H1 (cell line): ENCODE measurements around the gene CLDN6. TPM values are rescaled to one million over a fixed set of nuclear protein-coding genes. Genes with fewer than 3 reads are reported as not detected.
A peak's percentile ranks its signal among the peaks of the same experiment; 100 is the strongest.

Experiments used
- CTCF ChIA-PET: fragments of 300-600 bp; sonication (Branson Sonifier 250); formaldehyde crosslinking; loops from one replicate; lab custom pipeline; 2021; ENCODE audit not compliant: partially characterized antibody; lab: Charles Lee
- POLR2A ChIA-PET: fragments of 300-600 bp; sonication (Branson Sonifier 250); formaldehyde crosslinking; loops from one replicate; lab custom pipeline; 2021; ENCODE audit warnings: inconsistent platforms; ENCODE audit not compliant: partially characterized antibody; lab: Charles Lee
- DNase-seq, 2 experiments: peaks; one replicate each; pipeline versions ENCODE4 v3.0.0 to v3.0.0-alpha.2; 2010 to 2022; ENCODE audit warnings: low spot score in 2 of 2, low read depth in 1 of 2, mixed read lengths in 1 of 2
- FAIRE-seq: peaks from 2 replicates; lab custom pipeline; 2011; peaks lifted over from hg19 to GRCh38; lab: Jason Lieb, UNC
- H2AFZ ChIP-seq: 2 replicates; pipeline ENCODE4 v1.8.1; 2012; ENCODE audit warnings: low read length, inconsistent platforms
- H2AK5ac ChIP-seq: 2 replicates; pipeline ENCODE4 v1.6.1; 2013; ENCODE audit warnings: low read depth, low read length
- H2BK120ac ChIP-seq: replicated peaks from 2 replicates; pipeline ENCODE3; 2013; ENCODE audit warnings: low read depth, low read length, inconsistent platforms
- H2BK12ac ChIP-seq: 2 replicates; pipeline ENCODE4 v1.6.1; 2013; ENCODE audit warnings: low read depth, low read length
- H2BK15ac ChIP-seq: 2 replicates; pipeline ENCODE4 v1.6.1; 2013; ENCODE audit warnings: low read length
- H2BK20ac ChIP-seq: 2 replicates; pipeline ENCODE4 v1.6.1; 2013; ENCODE audit warnings: low read length
- H2BK5ac ChIP-seq: 2 replicates; pipeline ENCODE4 v1.6.1; 2013; ENCODE audit warnings: low read depth, low read length
- H3K14ac ChIP-seq: 2 replicates; pipeline ENCODE4 v1.6.1; 2013; ENCODE audit warnings: inconsistent platforms; ENCODE audit not compliant: insufficient read length
- H3K18ac ChIP-seq: 2 replicates; pipeline ENCODE4 v1.6.1; 2013; ENCODE audit warnings: low read length; ENCODE audit errors: extremely low read depth
- H3K23ac ChIP-seq: 2 replicates; pipeline ENCODE4 v1.6.1; 2013; ENCODE audit warnings: inconsistent platforms; ENCODE audit not compliant: insufficient read length
- H3K23me2 ChIP-seq: 2 replicates; pipeline ENCODE4 v1.6.1; 2013; ENCODE audit warnings: low read depth, low read length
- H3K27ac ChIP-seq: 2 replicates; pipeline ENCODE4 v1.6.1; 2011; ENCODE audit warnings: low read depth, low read length, inconsistent platforms
- H3K27me3 ChIP-seq, 4 experiments: replicated peaks in 1 of 4; 1 replicate in 1 of 4; 2 replicates in 3 of 4; pipeline versions ENCODE4 v1.6.1 to v1.8.1; 2011 to 2013; ENCODE audit warnings: low read length in 3 of 4, mild to moderate bottlenecking in 3 of 4, inconsistent platforms in 2 of 4, mixed read lengths in 2 of 4, moderate library complexity in 1 of 4; ENCODE audit not compliant: control insufficient read depth in 3 of 4, insufficient read depth in 3 of 4; ENCODE audit errors: extremely low read depth in 1 of 4
- H3K36me3 ChIP-seq, 4 experiments: 2 replicates each; pipeline versions ENCODE4 v1.6.1 to v1.8.1; 2011 to 2013; ENCODE audit warnings: mild to moderate bottlenecking in 4 of 4, low read length in 3 of 4, moderate library complexity in 2 of 4, control low read depth in 1 of 4, inconsistent platforms in 1 of 4; ENCODE audit not compliant: insufficient read depth in 4 of 4, control insufficient read depth in 2 of 4
- H3K4ac ChIP-seq: replicated peaks from 2 replicates; pipeline ENCODE3; 2013; ENCODE audit warnings: low read length, low read depth, mixed read lengths, inconsistent platforms; ENCODE audit not compliant: insufficient read length
- H3K4me1 ChIP-seq, 4 experiments: replicated peaks in 1 of 4; 1 replicate in 1 of 4; 2 replicates in 3 of 4; pipeline versions ENCODE4 v1.6.1 to v1.8.1; 2011 to 2013; ENCODE audit warnings: low read length in 3 of 4, inconsistent platforms in 2 of 4, mixed read lengths in 1 of 4; ENCODE audit not compliant: insufficient read depth in 4 of 4, control insufficient read depth in 3 of 4
- H3K4me2 ChIP-seq, 2 experiments: 2 replicates each; pipeline versions ENCODE4 v1.6.1 to v1.8.1; 2011 to 2013; ENCODE audit warnings: low read depth in 2 of 2, low read length in 2 of 2, control low read depth in 1 of 2, inconsistent platforms in 1 of 2, mild to moderate bottlenecking in 1 of 2; ENCODE audit not compliant: insufficient read depth in 1 of 2
- H3K4me3 ChIP-seq, 4 experiments: fragments of 200-600, 300-600 bp in 1 of 4; sonication (generic), shearing (Covaris generic), sonication (Bioruptor Twin) in 1 of 4; 2 replicates each; pipeline versions ENCODE4 v1.5.1 to v1.8.1; 2011 to 2016; ENCODE audit warnings: low read length in 4 of 4, low read depth in 3 of 4, control low read depth in 2 of 4, inconsistent platforms in 2 of 4, mild to moderate bottlenecking in 2 of 4, mixed read lengths in 1 of 4, moderate library complexity in 1 of 4; ENCODE audit not compliant: insufficient read depth in 2 of 4; ENCODE audit errors: extremely low read depth in 1 of 4
- H3K56ac ChIP-seq: replicated peaks from 2 replicates; pipeline ENCODE3; 2013; ENCODE audit warnings: low read depth, mild to moderate bottlenecking, mixed read lengths, low read length, inconsistent platforms; ENCODE audit not compliant: insufficient read length
- H3K79me1 ChIP-seq: 2 replicates; pipeline ENCODE4 v1.6.1; 2013; ENCODE audit warnings: low read depth, low read length, control low read depth
- H3K79me2 ChIP-seq, 2 experiments: 2 replicates each; pipeline versions ENCODE4 v1.6.1 to v1.8.1; 2012 to 2013; ENCODE audit warnings: low read length in 2 of 2, mild to moderate bottlenecking in 2 of 2, inconsistent platforms in 1 of 2; ENCODE audit not compliant: insufficient read depth in 2 of 2, control insufficient read depth in 1 of 2
- H3K9ac ChIP-seq, 4 experiments: replicated peaks in 1 of 4; 1 replicate in 1 of 4; 2 replicates in 3 of 4; pipeline versions ENCODE4 v1.6.1 to v1.8.1; 2011 to 2013; ENCODE audit warnings: low read depth in 3 of 4, low read length in 3 of 4, control low read depth in 2 of 4, mild to moderate bottlenecking in 2 of 4, moderate library complexity in 2 of 4, inconsistent platforms in 1 of 4; ENCODE audit errors: extremely low read depth in 1 of 4
- H3K9me3 ChIP-seq, 2 experiments: 2 replicates each; pipeline versions ENCODE4 v1.6.1 to v1.8.1; 2012 to 2013; ENCODE audit warnings: mild to moderate bottlenecking in 2 of 2, moderate library complexity in 2 of 2, control low read depth in 1 of 2, inconsistent platforms in 1 of 2, low read depth in 1 of 2, low read length in 1 of 2, mixed read lengths in 1 of 2; ENCODE audit not compliant: insufficient read depth in 2 of 2
- H4K20me1 ChIP-seq, 2 experiments: replicated peaks in 1 of 2; 2 replicates each; pipeline versions ENCODE3 to v1.8.1; 2011 to 2013; ENCODE audit warnings: inconsistent platforms in 2 of 2, low read length in 2 of 2, mild to moderate bottlenecking in 1 of 2; ENCODE audit not compliant: insufficient read depth in 2 of 2, control insufficient read depth in 1 of 2
- H4K5ac ChIP-seq: 2 replicates; pipeline ENCODE4 v1.6.1; 2013; ENCODE audit warnings: low read length, low read depth, mixed read lengths, inconsistent platforms; ENCODE audit not compliant: insufficient read length
- H4K8ac ChIP-seq: 2 replicates; pipeline ENCODE4 v1.8.0; 2013; ENCODE audit warnings: mild to moderate bottlenecking, moderate library complexity, low read length, inconsistent platforms; ENCODE audit not compliant: insufficient read depth; ENCODE audit errors: extremely low read depth
- H4K91ac ChIP-seq: replicated peaks from 2 replicates; pipeline ENCODE3; 2013; ENCODE audit warnings: low read length, mixed read lengths, inconsistent platforms; ENCODE audit not compliant: insufficient read length
- ATF3 ChIP-seq: IDR thresholded peaks from 2 replicates; pipeline ENCODE4 v1.6.1; 2011; ENCODE audit warnings: low read depth, mild to moderate bottlenecking, low read length; ENCODE audit not compliant: insufficient read depth
- CEBPB ChIP-seq: IDR thresholded peaks from 2 replicates; pipeline ENCODE4 v1.6.1; 2012; ENCODE audit warnings: low read depth, low read length
- HDAC2 ChIP-seq, 2 experiments: fragments of 300-600 bp in 1 of 2; sonication (generic) in 1 of 2; IDR thresholded peaks; 2 replicates each; pipeline ENCODE4 v1.6.1; 2011 to 2012; ENCODE audit warnings: low read depth in 2 of 2, low read length in 2 of 2, mild to moderate bottlenecking in 2 of 2, moderate library complexity in 2 of 2, borderline replicate concordance in 1 of 2, inconsistent platforms in 1 of 2
- POU5F1 ChIP-seq: IDR thresholded peaks from 2 replicates; pipeline ENCODE4 v1.6.1; 2011; ENCODE audit warnings: low read depth, mild to moderate bottlenecking, low read length, moderate library complexity
- RNF2 ChIP-seq: fragments of 200-900, 300-1000 bp; sonication (generic); IDR thresholded peaks from 2 replicates; pipeline ENCODE4 v1.7.1; 2016; ENCODE audit warnings: borderline replicate concordance, low read depth, mild to moderate bottlenecking, antibody characterized with exemption, low read length; ENCODE audit not compliant: poor library complexity, severe bottlenecking; ENCODE audit errors: missing control alignments
- SIN3A ChIP-seq, 2 experiments: IDR thresholded peaks in 1 of 2; conservative IDR thresholded peaks in 1 of 2; 2 replicates each; pipeline ENCODE4 v1.6.1; 2011 to 2012; ENCODE audit warnings: low read length in 2 of 2, improper control_type of control experiment in 1 of 2, low read depth in 1 of 2, mild to moderate bottlenecking in 1 of 2
- SRF ChIP-seq: IDR thresholded peaks from 2 replicates; pipeline ENCODE4 v1.6.1; 2011; ENCODE audit warnings: mild to moderate bottlenecking, low read depth, low read length, moderate library complexity
- TBP ChIP-seq: IDR thresholded peaks from 2 replicates; pipeline ENCODE4 v1.6.1; 2011; ENCODE audit warnings: low read depth, low read length, improper control_type of control experiment
- WGBS, 2 experiments: shearing (Covaris generic) in 1 of 2; methylation state at CpG; one replicate each; pipeline versions ENCODE4 v1.1.6 to v1.1.7; 2013 to 2015; ENCODE audit warnings: low lambda C conversion rate in 2 of 2, mixed read lengths in 2 of 2, inconsistent platforms in 1 of 2, low coverage in 1 of 2, missing lambda C conversion rate in 1 of 2; ENCODE audit not compliant: insufficient replicate concordance in 2 of 2, insufficient coverage in 1 of 2, insufficient read length in 1 of 2; ENCODE audit errors: extremely low coverage in 1 of 2, missing lambda C conversion rate in 1 of 2; 5-methylcytosine and 5-hydroxymethylcytosine counted together
- polyA plus RNA-seq, 7 experiments: library from polyadenylated mRNA; depleted of rRNA in 3 of 7; stranded (reverse) in 5 of 7; unstranded in 2 of 7; fragments of >200 nt in 5 of 7; fragments of 200-250 nt in 2 of 7; gene quantifications; 1 replicate in 5 of 7; 2 replicates in 1 of 7; 4 replicates in 1 of 7; pipeline versions ENCODE4 v1.2.1 to v1.2.3, GENCODE V29; 2011 to 2013; ENCODE audit warnings: missing spikeins in 2 of 7, mixed read lengths in 2 of 7
- total RNA-seq: library from RNA; stranded (reverse); fragmentation: NEBNext Ultra II Directional; extraction: Animal tissue kit (Norgen Biotek cat#: 25700); gene quantifications from 2 replicates; pipeline ENCODE4 v1.2.1, GENCODE V29; 2021

CLDN6 gene
- total and polyA plus RNA-seq, 2 of the 8 experiments (the other 6 are each of a cell fraction or from before 2014, with no cell fraction given) = 747 to 1,115 TPM

- CTCF ChIA-PET = interaction anchor here (1.2 to 23.8 kb wide), 6 partner anchors 8 to 127 kb away, joined by 3 to 639 read pairs (median 4); partner anchors contain the start of gene CLDN9
- peak within 1 kb of the TSS; percentile 83 to 88 for H3K4me2 ChIP-seq
- H3K27me3 ChIP-seq = no peaks in the 10 kb centered on the region
- no peak within 1 kb of the TSS for H3K23ac ChIP-seq
- H3K4me3 ChIP-seq = peak within 1 kb of the TSS; percentile 39 to 97 (median 94)
- peak within 1 kb of the TSS; percentile 87 for H3K56ac ChIP-seq
- H3K18ac ChIP-seq = peak within 1 kb of the TSS; percentile 93
- H2BK120ac ChIP-seq = peak within 1 kb of the TSS; percentile 65
- peak within 1 kb of the TSS; percentile 75 for H3K4ac ChIP-seq
- POLR2A ChIA-PET = interaction anchor here (0.8 to 35.7 kb wide), 14 partner anchors 5 to 147 kb away, joined by 3 to 1808 read pairs (median 24); partner anchors contain the start of genes BICDL2, CLDN6, CLDN9 and HCFC1R1
- H3K79me1 ChIP-seq = no peaks in the 10 kb centered on the region
- H4K91ac ChIP-seq = peak within 1 kb of the TSS; percentile 94
- peaks cover 0 to 4% of the 10 kb centered on the region in 2 experiments; a peak in 1 of 4 replicates for H3K79me2 ChIP-seq
- no peak within 1 kb of the TSS for H3K14ac ChIP-seq
- peak within 1 kb of the TSS; percentile 83 for H4K5ac ChIP-seq
- H2AFZ ChIP-seq = no peak within 1 kb of the TSS
- peak within 1 kb of the TSS; percentile 81; the same call in 1 of the 2 replicates for H2BK15ac ChIP-seq
- peak within 1 kb of the TSS; percentile 96 for H2BK12ac ChIP-seq
- DNase-seq (peak; percentile 97 to 98), FAIRE-seq (peak; percentile 90)
- H2BK5ac ChIP-seq = peak within 1 kb of the TSS; percentile 97
- no peaks in the 10 kb centered on the region for H3K9me3 ChIP-seq
- 2% methylated on average over 43 of the region's 69 CpGs; no CpG with 5 or more reads in 1 of the 2 experiments for WGBS, 2 experiments
- peaks cover 0 to 23% (median 20%) of the 10 kb centered on the region in 4 experiments; a peak in 6 of 7 replicates for H3K4me1 ChIP-seq
- H4K8ac ChIP-seq = peak within 1 kb of the TSS; percentile 94; the same call in 1 of the 2 replicates
- H3K36me3 ChIP-seq = peaks cover 0 to 19% (median 11%) of the 10 kb centered on the region in 4 experiments; a peak in 7 of 8 replicates
- peaks cover 6 to 24% of the 10 kb centered on the region in 2 experiments for H4K20me1 ChIP-seq
- H3K27ac ChIP-seq = peak within 1 kb of the TSS; percentile 94
- peaks cover 19% of the 10 kb centered on the region; the same call in 1 of the 2 replicates for H3K23me2 ChIP-seq
- peak within 1 kb of the TSS; percentile 46 to 89 (median 70) for H3K9ac ChIP-seq
- H2AK5ac ChIP-seq = 0 out of 2 replicates have a peak within 1 kb of the TSS, but pooled peaks have one; percentile 94
- H2BK20ac ChIP-seq = 0 out of 2 replicates have a peak within 1 kb of the TSS, but pooled peaks have one; percentile 61
- TF ChIP-seq SRF (no peak), TBP (peak; percentile 54), RNF2 (no peak), POU5F1 (no peak), CEBPB (0 out of 2 replicates have a peak, but pooled peaks have one; percentile 32), HDAC2 (IDR thresholded peaks at IDR 0.05; ENCODE audit: borderline replicate concordance in 1 of 2, low read depth in 2 of 2, low read length in 2 of 2) (peak in 1 of 2 experiments; percentile 63; a peak in 1 of 4 replicates), SIN3A (conservative IDR thresholded peaks at IDR 0.05 in 1 of 2, IDR thresholded peaks at IDR 0.05 in 1 of 2; ENCODE audit: low read depth in 1 of 2, low read length in 2 of 2) (peak; percentile 72 to 94; a peak in 2 of 4 replicates), ATF3 (peak; percentile 74; the same call in 1 of the 2 replicates)
Observed at GRCh38 chr16:3023669-3024478, 5.9 kb upstream of the CLDN6 start, which contains the start of the genes HCFC1R1 and THOC6. Gene HCFC1R1 (minus strand): TSS chr16:3023942. CDS start chr16:3023941, 1 bp downstream. Gene THOC6 (plus strand): TSS chr16:3024035. CDS start chr16:3024327, 292 bp downstream.
